ENCODE data around the gene SKA1.

SKA1 gene

DNA sequence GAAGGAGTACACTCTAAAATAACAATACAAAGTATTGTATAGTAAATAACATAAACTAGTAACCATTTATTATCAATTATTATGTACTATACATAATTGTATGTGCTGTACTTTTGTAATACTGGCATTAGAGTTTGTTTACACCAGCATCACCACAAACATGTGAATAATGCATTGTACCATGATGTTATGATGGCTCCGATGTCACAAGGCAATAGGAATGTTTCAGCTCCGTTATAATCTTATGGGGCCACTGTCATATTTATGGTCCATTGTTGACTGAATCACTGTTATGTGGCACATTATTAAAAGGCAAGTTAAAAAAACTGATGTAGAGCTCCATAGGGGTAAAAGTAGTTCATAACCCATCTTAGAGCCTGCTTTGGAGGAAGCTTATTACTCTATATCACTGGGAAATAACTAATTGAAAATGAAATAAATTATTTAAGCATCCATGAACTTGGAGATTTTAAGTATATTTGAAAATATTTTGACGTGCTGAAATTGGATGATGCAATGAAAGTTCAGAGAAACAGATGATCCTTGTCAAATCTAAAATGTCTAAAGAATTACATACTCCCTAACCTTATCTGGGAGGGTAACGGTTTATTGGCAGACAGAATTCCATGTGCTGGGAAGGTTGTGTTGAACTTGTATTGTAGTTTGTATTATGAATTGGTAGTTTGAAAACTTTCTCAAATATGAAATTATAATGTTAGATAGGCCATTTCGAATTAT lies 2.4 kb downstream of the SKA1 start:
- TF ChIP-seq, protein P1, sequence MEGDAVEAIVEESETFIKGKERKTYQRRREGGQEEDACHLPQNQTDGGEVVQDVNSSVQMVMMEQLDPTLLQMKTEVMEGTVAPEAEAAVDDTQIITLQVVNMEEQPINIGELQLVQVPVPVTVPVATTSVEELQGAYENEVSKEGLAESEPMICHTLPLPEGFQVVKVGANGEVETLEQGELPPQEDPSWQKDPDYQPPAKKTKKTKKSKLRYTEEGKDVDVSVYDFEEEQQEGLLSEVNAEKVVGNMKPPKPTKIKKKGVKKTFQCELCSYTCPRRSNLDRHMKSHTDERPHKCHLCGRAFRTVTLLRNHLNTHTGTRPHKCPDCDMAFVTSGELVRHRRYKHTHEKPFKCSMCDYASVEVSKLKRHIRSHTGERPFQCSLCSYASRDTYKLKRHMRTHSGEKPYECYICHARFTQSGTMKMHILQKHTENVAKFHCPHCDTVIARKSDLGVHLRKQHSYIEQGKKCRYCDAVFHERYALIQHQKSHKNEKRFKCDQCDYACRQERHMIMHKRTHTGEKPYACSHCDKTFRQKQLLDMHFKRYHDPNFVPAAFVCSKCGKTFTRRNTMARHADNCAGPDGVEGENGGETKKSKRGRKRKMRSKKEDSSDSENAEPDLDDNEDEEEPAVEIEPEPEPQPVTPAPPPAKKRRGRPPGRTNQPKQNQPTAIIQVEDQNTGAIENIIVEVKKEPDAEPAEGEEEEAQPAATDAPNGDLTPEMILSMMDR (IDR thresholded peaks at IDR 0.05; ENCODE audit: extremely low read depth, insufficient read depth, missing control alignments): no peak
- in situ Hi-C loops (cut with MboI; ENCODE audit: low pct_unique_long_range_greater_than_20kb, low sequenced_read_pairs, unreplicated experiment): no loop called here
- DNase-seq (ENCODE audit: low spot score): no peak

DNA sequence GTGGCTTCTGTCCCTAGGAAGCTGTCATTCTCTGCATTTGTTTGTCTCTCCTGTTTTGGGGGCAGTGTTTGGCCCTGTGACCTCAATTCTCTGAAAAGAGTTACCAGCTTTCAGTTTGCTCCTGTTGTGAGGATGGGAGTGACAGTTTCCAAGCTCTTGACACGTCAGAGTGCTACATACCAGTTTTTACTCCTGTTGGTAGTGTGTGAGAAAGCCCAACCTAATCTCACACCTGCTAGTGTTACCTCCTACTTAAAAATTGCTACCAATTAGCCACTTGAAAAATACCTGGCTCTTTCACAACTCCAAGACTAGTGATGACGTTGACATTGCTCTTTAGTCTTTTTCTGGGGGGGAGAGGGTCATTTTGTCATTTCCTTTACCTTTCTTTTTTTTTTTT lies 14.1 kb downstream of the SKA1 start:
- TF ChIP-seq, protein P1 (IDR thresholded peaks at IDR 0.05; ENCODE audit: extremely low read depth, insufficient read depth, missing control alignments): no peak
- in situ Hi-C loops (cut with MboI; ENCODE audit: low pct_unique_long_range_greater_than_20kb, low sequenced_read_pairs, unreplicated experiment): no loop called here
- no peak for DNase-seq (ENCODE audit: low spot score)

DNA sequence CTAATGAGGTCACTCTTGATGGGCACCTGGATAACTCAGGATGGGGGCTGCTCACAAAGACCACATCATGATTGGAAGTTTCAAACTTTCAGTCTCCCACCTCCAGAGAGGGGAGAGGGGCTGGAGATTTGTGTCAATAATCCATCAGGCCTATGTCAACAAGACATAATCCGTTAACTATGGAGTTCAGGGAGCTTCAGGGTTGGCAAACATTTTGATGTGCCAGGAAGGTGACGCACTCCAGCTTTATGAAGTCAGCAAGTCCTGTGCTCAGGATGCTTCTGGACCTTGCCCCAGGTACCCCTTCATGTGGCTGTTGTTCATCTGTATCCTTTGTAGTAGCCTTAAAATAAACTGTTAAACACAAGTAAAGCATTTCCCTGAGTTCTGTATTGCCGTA lies 19.0 kb downstream of the SKA1 start:
- TF ChIP-seq, protein P1 (IDR thresholded peaks at IDR 0.05; ENCODE audit: extremely low read depth, insufficient read depth, missing control alignments): no peak
- in situ Hi-C loops (cut with MboI; ENCODE audit: low pct_unique_long_range_greater_than_20kb, low sequenced_read_pairs, unreplicated experiment): no loop called here
- DNase-seq (ENCODE audit: low spot score): no peak

DNA sequence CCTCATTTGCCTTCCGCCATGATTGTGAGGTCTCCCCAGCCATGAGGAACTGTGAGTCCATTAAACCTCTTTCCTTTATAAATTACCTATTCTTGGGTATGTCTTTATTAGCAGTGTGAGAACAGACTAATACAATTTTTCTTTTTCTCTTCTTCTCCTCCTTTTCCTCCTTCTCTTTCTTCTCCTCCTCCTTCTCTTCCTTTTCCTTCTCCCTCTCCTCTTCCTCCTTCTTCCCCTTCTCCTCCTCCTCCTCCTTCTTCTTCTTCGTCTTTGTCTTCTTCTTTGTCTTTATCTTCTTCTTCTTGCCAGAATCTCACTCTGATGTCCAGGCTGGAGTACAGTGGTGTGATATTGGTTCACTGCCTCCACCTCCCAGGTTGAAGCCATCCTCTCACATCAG lies 20.2 kb downstream of the SKA1 start:
- TF ChIP-seq, protein P1 (IDR thresholded peaks at IDR 0.05; ENCODE audit: extremely low read depth, insufficient read depth, missing control alignments): no peak
- in situ Hi-C loops (cut with MboI; ENCODE audit: low pct_unique_long_range_greater_than_20kb, low sequenced_read_pairs, unreplicated experiment): no loop called here
- DNase-seq (ENCODE audit: low spot score): no peak

DNA sequence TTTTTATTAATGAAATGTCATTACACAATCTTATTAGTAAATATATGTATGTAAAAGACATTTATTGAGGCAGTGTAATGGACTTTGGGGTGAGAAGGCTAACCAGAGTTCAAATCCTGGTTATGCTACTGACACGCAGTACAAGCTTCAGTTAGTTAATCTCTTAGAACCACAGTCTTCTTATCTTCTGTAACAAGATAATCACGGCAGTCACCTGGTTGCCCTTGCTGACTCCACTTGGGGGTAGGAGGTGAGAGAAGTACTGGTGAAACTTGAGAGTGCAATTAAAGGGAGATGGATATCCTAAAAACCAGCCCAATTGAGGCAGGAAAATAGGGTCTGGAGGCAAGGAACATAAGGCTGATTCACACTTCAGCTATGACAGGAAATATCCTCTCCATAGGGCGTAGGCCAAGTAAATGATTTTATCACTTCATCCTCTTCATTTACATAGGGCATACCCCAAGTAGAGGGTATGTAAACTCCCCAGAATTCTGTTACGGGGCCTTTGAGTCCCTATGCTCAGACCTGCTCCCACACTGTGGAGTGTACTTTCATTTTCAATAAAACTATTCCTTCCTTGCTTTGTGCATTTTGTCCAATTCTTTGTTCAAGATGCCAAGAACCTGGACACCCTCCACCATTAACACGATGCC lies 21.3 kb downstream of the SKA1 start:
- TF ChIP-seq, protein P1 (IDR thresholded peaks at IDR 0.05; ENCODE audit: extremely low read depth, insufficient read depth, missing control alignments): no peak
- in situ Hi-C loops (cut with MboI; ENCODE audit: low pct_unique_long_range_greater_than_20kb, low sequenced_read_pairs, unreplicated experiment): no loop called here

DNA sequence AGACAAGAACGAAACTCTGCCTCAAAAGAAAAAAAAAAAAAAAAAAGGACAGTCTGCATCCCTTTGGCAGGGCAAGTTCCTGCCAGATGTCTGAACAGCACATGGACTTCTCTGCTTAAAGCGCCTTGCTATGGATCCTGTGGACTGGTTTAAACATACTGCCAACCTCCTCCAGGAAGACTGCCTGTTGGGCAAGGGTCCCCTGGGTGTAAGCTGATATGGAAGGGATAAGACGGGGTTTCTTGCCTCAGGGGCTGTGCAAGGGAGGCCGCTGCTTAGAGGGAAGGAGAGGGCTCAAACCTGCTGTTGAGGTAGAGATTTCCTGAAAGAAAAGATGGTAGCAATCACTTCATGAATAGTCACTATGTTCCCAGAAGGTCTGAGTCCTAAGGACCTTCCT lies 22.2 kb downstream of the SKA1 start:
- DNase-seq (ENCODE audit: low spot score): no peak
- in situ Hi-C loops (cut with MboI; ENCODE audit: low pct_unique_long_range_greater_than_20kb, low sequenced_read_pairs, unreplicated experiment): no loop called here
- TF ChIP-seq, protein P1 (IDR thresholded peaks at IDR 0.05; ENCODE audit: extremely low read depth, insufficient read depth, missing control alignments): no peak

More for the DNA sequence above, 21.3 kb downstream of the SKA1 start:
- DNase-seq (ENCODE audit: low spot score): no peak
